ENCODE measurements around the gene ANTKMT.
"Not testable (repeated sequence)": the region's sequence is repeated elsewhere in the genome, so short reads cannot be mapped to it uniquely, and the experiment has no call there.

The ANTKMT gene

GRCh38 chr16:743794-744500 lies 23.0 kb downstream of the ANTKMT start:
- DNase-seq (ENCODE audit: low spot score): no peak

- no peak for DNase-seq (ENCODE audit: low spot score)
Measured at GRCh38 chr16:745739-746138, 24.8 kb downstream of the ANTKMT start.

GRCh38 chr16:746637-747036 lies 25.7 kb downstream of the ANTKMT start:
- DNase-seq (ENCODE audit: low spot score): no peak

- no peak for DNase-seq (ENCODE audit: low spot score)
Measured at GRCh38 chr16:747978-748746, 27.2 kb downstream of the ANTKMT start.

- no peak for DNase-seq (ENCODE audit: low spot score)
Measured at GRCh38 chr16:749010-749409, 28.1 kb downstream of the ANTKMT start.

- DNase-seq (ENCODE audit: low spot score): no peak
Measured at GRCh38 chr16:750485-750884, 29.5 kb downstream of the ANTKMT start.

- DNase-seq (ENCODE audit: low spot score): no peak
Measured at GRCh38 chr16:751152-752006, 30.4 kb downstream of the ANTKMT start.

GRCh38 chr16:752007-752312 lies 31.0 kb downstream of the ANTKMT start:
- no peak for DNase-seq (ENCODE audit: low spot score)

GRCh38 chr16:754121-754607 lies 33.2 kb downstream of the ANTKMT start:
- DNase-seq (ENCODE audit: low spot score): not testable (repeated sequence)

GRCh38 chr16:754656-755055 lies 33.7 kb downstream of the ANTKMT start:
- no peak for DNase-seq (ENCODE audit: low spot score)

GRCh38 chr16:756428-756827 lies 35.5 kb downstream of the ANTKMT start:
- DNase-seq (ENCODE audit: low spot score): no peak

GRCh38 chr16:759110-759910 lies 38.4 kb downstream of the ANTKMT start:
- DNase-seq (ENCODE audit: low spot score): no peak

- DNase-seq (ENCODE audit: low spot score): no peak
Measured at GRCh38 chr16:760065-760464, 39.1 kb downstream of the ANTKMT start.

GRCh38 chr16:760545-761343 lies 39.8 kb downstream of the ANTKMT start, which contains the start of gene MSLN:
MSLN (plus strand) TSS chr16:760734; CDS start chr16:762681, 1,947 bp downstream.
- no peak for DNase-seq (ENCODE audit: low spot score)

GRCh38 chr16:761625-762513 lies 40.9 kb downstream of the ANTKMT start:
- no peak for DNase-seq (ENCODE audit: low spot score)

GRCh38 chr16:762595-763268 lies 41.8 kb downstream of the ANTKMT start:
- DNase-seq (ENCODE audit: low spot score): no peak

- DNase-seq (ENCODE audit: low spot score): no peak
Measured at GRCh38 chr16:763369-764183, 42.6 kb downstream of the ANTKMT start.

GRCh38 chr16:764184-764750 lies 43.3 kb downstream of the ANTKMT start:
- no peak for DNase-seq (ENCODE audit: low spot score)

Data from COLO829 (cell line).